Skeletal muscle tissue (tissue), 4 donors: ENCODE data around the gene RHOG. TPM values are rescaled to one million over a fixed set of nuclear protein-coding genes. Genes with fewer than 3 reads are reported as not detected.

Experiments used
- H3K27ac ChIP-seq: one replicate; pipeline ENCODE4 v1.7.0; 2013; ENCODE audit warnings: mild to moderate bottlenecking, low read depth, low read length, inconsistent platforms
- H3K27me3 ChIP-seq, 3 donors: one replicate each; pipeline ENCODE4 v1.7.0; 2013; ENCODE audit warnings: low read length in 3 of 3; ENCODE audit not compliant: control insufficient read depth in 3 of 3, insufficient read depth in 3 of 3
- H3K36me3 ChIP-seq, 3 donors: one replicate each; pipeline ENCODE4 v1.7.0; 2013; ENCODE audit warnings: low read length in 3 of 3; ENCODE audit not compliant: control insufficient read depth in 3 of 3, insufficient read depth in 3 of 3
- H3K4me1 ChIP-seq, 3 donors: one replicate each; pipeline ENCODE4 v1.7.0; 2013; ENCODE audit warnings: low read length in 3 of 3, mild to moderate bottlenecking in 3 of 3; ENCODE audit not compliant: control insufficient read depth in 3 of 3, insufficient read depth in 3 of 3
- H3K4me3 ChIP-seq, 3 donors: one replicate each; pipeline ENCODE4 v1.7.0; 2013; ENCODE audit warnings: low read length in 3 of 3
- H3K9ac ChIP-seq, 3 donors: one replicate each; pipeline ENCODE4 v1.7.0; 2013; ENCODE audit warnings: low read length in 3 of 3, mild to moderate bottlenecking in 3 of 3, moderate library complexity in 2 of 3, low read depth in 1 of 3
- H3K9me3 ChIP-seq, 3 donors: one replicate each; pipeline ENCODE4 v1.7.0; 2013; ENCODE audit warnings: low read length in 3 of 3; ENCODE audit not compliant: control insufficient read depth in 3 of 3
- total RNA-seq: library from RNA; depleted of rRNA; stranded (reverse); fragments of >200 nt; gene quantifications from one replicate; pipeline ENCODE4 v1.2.3, GENCODE V29; 2014
- donor health status: Osteomylitis.

Gene RHOG
- 1.6 TPM for total RNA-seq

DNA sequence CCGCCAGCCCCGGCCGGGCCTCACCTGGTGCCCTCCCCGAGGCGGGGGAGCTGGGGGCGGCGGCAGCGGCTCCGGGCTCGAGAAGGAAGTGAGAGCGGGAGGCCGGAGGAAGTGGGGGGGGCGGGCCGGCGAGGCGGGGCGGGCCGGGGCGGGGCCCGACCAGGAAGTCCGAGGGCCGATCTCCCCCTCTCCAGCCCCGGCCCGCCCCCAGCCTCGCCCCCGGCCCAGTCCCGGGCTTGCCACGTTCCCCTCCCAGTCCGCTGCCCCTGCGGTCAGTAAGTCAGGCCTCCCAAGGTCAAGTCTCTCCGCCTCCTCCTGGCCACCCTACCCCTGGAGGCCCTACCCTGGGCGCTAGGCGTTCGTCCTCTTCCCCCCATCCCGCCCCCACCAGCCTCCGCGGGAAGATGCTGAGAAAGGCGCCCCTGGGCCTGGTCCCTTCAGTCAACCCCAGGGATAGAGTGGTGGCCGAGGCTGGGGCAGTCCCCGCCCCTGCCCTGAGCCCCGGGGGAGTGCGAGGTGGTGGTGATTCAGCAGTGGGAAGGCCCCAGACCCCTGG, at the start of gene RHOG:
TSS of gene RHOG (minus strand) at position 90 of the 556 bp plus-strand sequence. CDS start 12,821 bp downstream, outside the sequence.
- Histone ChIP-seq H3K9ac (peak within 1 kb of the TSS; percentile 81 to 86 (median 82)), H3K9me3 (no peaks in the 10 kb centered on the region), H3K36me3 (no peaks in the 10 kb centered on the region), H3K4me1 (peaks cover 19 to 32% (median 29%) of the 10 kb centered on the region in 3 donors), H3K27ac (peak within 1 kb of the TSS; percentile 91), H3K4me3 (peak within 1 kb of the TSS; percentile 75 to 77 (median 75)), H3K27me3 (no peaks in the 10 kb centered on the region)

DNA sequence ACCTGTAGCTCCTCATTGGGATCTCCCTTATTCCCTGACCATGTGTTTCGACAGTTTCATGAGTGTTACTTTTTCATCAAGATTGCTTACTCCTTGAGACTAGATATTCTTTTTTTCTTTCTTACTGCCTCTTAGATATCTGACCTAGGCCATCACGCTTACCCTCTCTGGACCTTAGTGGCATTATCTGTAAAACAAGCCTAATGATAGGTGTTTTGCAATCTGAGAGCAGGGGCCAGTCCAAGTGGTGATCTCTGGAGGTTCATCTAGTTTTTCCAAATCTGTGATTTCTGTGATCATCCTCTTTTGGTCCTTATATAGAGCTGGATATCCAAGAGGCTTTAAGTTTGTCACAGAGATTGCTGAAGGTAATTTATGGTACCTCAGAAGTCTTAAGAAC, 49.3 kb upstream of the RHOG start:
- H3K9me3 ChIP-seq: no peaks in the 10 kb centered on the region
- no peak overlapping the region for H3K9ac ChIP-seq
- peaks cover 29 to 48% (median 42%) of the 10 kb centered on the region in 3 donors for H3K4me1 ChIP-seq
- no peaks in the 10 kb centered on the region for H3K36me3 ChIP-seq
- no peak overlapping the region for H3K4me3 ChIP-seq
- H3K27ac ChIP-seq: no peak overlapping the region
- no peaks in the 10 kb centered on the region for H3K27me3 ChIP-seq

DNA sequence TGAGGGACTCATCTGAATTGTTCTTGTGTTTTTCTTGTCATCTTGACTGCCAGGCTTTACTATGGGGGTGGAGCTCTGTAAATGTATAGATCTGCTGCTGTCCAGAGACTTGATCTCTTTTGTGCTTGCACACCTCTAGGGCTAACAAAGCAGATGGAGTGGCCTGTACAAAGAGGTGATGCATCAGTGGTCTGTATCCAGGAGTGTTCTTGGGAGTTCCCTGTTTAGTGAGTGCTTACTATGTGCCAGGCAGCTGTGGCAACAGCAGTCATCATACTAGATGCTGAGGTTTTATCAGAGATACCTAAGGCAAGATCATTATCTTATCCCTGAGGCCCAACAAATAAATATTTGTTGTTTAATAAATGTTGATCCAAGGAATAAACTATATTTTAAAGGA, 48.1 kb upstream of the RHOG start:
- H3K27ac ChIP-seq: no peak overlapping the region
- H3K36me3 ChIP-seq: no peaks in the 10 kb centered on the region
- no peak overlapping the region for H3K9ac ChIP-seq
- no peak overlapping the region for H3K4me3 ChIP-seq
- H3K27me3 ChIP-seq: no peaks in the 10 kb centered on the region
- no peaks in the 10 kb centered on the region for H3K9me3 ChIP-seq
- H3K4me1 ChIP-seq: peaks cover 30 to 45% (median 44%) of the 10 kb centered on the region in 3 donors

DNA sequence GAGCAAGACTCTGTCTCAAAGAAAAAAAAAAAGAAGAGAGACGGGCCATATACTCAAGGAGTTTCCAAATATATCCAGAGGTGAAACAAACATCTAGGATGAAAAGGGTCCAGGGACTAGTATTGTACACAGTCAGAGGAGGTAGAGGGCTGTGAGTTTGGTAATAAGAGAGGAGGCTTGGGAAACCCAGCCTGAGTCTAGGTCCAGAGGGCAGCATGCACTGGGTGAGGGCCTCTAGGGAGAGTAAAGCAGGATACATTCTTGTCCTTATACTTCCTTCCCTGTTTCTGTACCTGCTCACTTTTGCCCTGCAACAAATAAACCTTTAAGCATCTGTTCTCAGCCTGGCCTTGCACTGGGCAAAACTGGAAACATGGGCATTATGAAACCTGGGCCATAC, 46.2 kb upstream of the RHOG start:
- Histone ChIP-seq H3K9me3 (no peaks in the 10 kb centered on the region), H3K4me1 (peaks cover 18 to 42% (median 36%) of the 10 kb centered on the region in 3 donors), H3K27me3 (no peaks in the 10 kb centered on the region), H3K9ac (peak overlapping the region in 1 of 3 donors; percentile 26), H3K36me3 (no peaks in the 10 kb centered on the region), H3K4me3 (no peak overlapping the region), H3K27ac (no peak overlapping the region)

DNA sequence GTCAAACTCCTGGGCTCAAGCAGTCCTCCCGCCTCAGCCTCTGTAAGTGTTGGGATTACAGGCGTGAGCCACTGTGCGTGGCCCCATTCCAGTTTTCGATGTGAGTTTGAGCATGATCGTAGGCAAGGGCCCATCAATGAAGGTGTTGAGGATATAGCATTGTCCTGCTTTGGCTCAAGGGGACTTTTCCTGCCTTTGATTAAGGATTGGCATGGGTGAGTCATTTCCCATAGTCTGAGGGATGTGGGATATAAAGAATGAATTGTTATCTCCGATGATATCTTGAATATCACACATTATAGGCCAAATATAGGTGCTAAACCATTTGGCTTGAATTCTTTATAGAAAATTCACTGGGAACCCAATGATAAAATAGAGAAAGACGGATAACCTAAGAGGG, 45.1 kb upstream of the RHOG start:
- Histone ChIP-seq H3K27me3 (no peaks in the 10 kb centered on the region), H3K4me3 (no peak overlapping the region), H3K36me3 (no peaks in the 10 kb centered on the region), H3K4me1 (peaks cover 18 to 37% (median 36%) of the 10 kb centered on the region in 3 donors), H3K9me3 (no peaks in the 10 kb centered on the region), H3K9ac (no peak overlapping the region), H3K27ac (no peak overlapping the region)

DNA sequence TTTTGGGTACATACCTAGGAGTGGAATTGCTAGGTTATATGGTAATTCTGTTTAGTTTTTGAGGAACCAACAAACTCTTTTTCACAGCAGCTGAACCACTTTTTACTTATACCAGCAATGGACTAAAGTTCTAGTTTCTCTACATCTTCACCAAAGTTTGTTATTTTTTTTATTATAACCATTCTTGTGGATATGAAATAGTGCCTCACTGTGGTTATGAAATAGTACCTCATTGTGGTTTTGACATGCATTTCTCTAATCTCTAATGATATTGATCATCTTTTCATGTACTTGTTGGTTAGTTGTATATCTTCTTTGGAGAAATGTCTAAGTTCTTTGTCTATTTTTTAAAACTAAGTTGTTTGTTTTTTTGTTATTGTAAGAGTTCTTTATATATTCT, 41.9 kb upstream of the RHOG start:
- no peak overlapping the region for H3K27ac ChIP-seq
- H3K4me1 ChIP-seq: peaks cover 42 to 53% (median 45%) of the 10 kb centered on the region in 3 donors
- no peak overlapping the region for H3K4me3 ChIP-seq
- H3K9ac ChIP-seq: no peak overlapping the region
- no peaks in the 10 kb centered on the region for H3K36me3 ChIP-seq
- no peaks in the 10 kb centered on the region for H3K27me3 ChIP-seq
- no peaks in the 10 kb centered on the region for H3K9me3 ChIP-seq

DNA sequence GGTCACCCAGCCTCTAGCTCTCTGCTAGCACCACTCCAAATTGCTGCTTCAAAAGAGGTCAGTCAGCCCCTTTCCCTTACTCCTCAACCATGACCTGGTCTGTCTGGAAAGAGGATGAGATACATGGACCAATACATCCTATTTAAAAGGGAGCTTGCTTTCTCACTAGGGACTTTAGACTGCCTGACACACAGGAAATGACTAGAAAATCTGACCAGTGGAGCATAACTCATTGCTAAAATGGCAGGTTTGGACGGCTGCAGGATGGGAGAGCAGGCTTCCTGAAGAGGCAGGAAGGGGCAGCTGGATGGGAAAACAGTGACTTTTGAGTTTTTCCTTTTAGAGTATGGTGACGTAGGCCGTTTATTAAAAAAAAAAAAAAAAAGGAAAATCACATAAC, 40.0 kb upstream of the RHOG start:
- no peaks in the 10 kb centered on the region for H3K9me3 ChIP-seq
- H3K27ac ChIP-seq: no peak overlapping the region
- no peak overlapping the region for H3K4me3 ChIP-seq
- no peaks in the 10 kb centered on the region for H3K27me3 ChIP-seq
- H3K36me3 ChIP-seq: no peaks in the 10 kb centered on the region
- H3K9ac ChIP-seq: peak overlapping the region in 1 of 3 donors; percentile 36
- H3K4me1 ChIP-seq: peaks cover 38 to 55% (median 42%) of the 10 kb centered on the region in 3 donors

DNA sequence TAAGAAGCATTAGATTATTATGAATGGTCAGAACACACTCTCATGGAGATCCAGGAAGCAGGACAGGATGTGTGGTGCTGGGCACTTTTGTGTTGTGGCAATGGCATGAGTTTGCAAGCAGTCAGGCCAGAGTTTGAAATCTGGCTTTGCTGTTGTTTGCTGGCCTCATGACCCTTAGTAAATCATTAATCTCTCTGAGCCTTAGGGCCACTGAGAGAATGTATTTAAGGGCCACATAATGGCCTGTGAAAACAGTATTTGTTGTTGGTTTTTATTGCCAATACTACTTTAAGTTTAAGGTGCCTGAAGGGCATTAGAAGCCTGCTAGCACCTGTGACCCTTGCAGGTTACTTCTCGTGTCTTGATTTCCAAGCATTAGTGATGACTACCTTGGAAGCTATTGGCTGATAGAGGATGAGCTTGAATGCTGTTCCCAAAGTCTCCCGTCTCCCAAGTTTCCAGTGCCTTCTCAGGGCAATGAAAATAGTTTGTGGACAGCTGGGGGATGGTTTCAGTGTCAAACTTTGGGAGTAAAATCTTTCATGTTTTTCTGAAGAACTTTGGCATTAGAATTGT, 39.3 kb upstream of the RHOG start:
- Histone ChIP-seq H3K27me3 (no peaks in the 10 kb centered on the region), H3K27ac (no peak overlapping the region), H3K9ac (no peak overlapping the region), H3K9me3 (no peaks in the 10 kb centered on the region), H3K36me3 (no peaks in the 10 kb centered on the region), H3K4me1 (peaks cover 38 to 54% (median 42%) of the 10 kb centered on the region in 3 donors), H3K4me3 (no peak overlapping the region)

DNA sequence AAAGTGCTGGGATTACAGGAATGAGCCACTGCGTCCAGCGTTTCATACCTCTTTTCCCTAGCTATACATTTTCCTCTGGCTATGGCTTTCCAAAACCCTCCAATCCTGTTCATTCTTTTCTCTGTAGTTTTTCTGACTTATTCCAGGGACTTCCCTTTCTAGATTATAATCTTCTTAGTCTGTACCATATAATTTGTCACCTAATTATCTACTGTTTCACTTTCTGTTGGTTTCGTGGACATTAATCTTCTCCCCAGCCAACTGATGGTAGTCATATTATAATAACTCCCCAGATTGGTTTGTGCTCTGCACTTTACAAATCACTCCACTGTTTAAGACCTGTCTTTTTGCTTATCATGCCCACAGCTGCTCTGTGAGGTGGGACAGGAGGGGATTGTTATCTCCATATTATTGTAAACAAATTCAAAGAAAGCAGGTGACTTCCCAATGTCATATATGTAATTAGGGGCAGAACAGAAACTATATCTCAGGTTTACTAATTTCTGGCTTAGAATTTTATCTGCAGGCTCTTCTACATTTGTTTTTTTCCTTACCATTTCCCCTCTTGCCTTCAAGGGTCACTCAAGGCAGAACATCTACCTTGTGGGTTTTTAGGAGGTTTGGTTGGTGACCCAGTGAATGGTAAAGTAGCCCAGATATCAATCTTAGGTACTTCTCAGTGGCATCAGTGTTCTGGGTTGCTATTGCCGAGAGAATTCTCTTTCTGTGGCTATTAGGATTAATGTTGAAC, 38.6 kb upstream of the RHOG start:
- Histone ChIP-seq H3K27me3 (no peaks in the 10 kb centered on the region), H3K9me3 (no peaks in the 10 kb centered on the region)

DNA sequence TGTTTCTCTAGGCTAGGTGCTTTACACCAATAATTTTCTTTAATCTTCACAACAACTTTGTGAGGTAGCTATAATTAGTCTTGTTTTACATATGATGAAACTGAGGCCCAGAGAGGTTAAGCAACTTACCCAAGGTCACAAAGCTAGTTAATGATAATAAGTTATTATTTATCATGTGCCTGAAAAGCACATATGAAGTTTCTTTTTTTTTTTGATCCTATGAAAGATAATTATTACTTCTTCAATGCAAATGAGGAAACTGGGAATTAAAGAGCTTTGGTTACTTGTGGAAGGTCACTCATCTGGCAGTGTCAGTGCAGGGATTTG, 37.5 kb upstream of the RHOG start:
- peak overlapping the region; percentile 46 for H3K27ac ChIP-seq
- H3K36me3 ChIP-seq: no peaks in the 10 kb centered on the region
- peak overlapping the region in 1 of 3 donors; percentile 42 for H3K9ac ChIP-seq
- no peaks in the 10 kb centered on the region for H3K9me3 ChIP-seq
- peaks cover 37 to 54% (median 46%) of the 10 kb centered on the region in 3 donors for H3K4me1 ChIP-seq
- no peak overlapping the region for H3K4me3 ChIP-seq
- H3K27me3 ChIP-seq: no peaks in the 10 kb centered on the region

More for the DNA sequence above, 38.6 kb upstream of the RHOG start:
- no peak overlapping the region for H3K4me3 ChIP-seq
- H3K4me1 ChIP-seq: peaks cover 38 to 55% (median 44%) of the 10 kb centered on the region in 3 donors
- H3K9ac ChIP-seq: peak overlapping the region in 1 of 3 donors; percentile 28
- no peak overlapping the region for H3K27ac ChIP-seq
- H3K36me3 ChIP-seq: no peaks in the 10 kb centered on the region
